NB4 (cell line): ENCODE results near the gene RIMS1.
"Not testable (repeated sequence)": the region's sequence is repeated elsewhere in the genome, so short reads cannot be mapped to it uniquely, and the experiment has no call there.

Experiments used
- DNase-seq: peaks from one replicate; pipeline ENCODE4 v3.0.0; 2010; ENCODE audit warnings: low read depth
- H3K4me3 ChIP-seq: one replicate; pipeline ENCODE4 v1.5.1; 2011; ENCODE audit warnings: mild to moderate bottlenecking, low read depth, low read length, moderate library complexity
- CTCF ChIP-seq: IDR thresholded peaks from one replicate; pipeline ENCODE4 v1.5.1; 2012; ENCODE audit warnings: low read depth, low read length
- MAX ChIP-seq: IDR thresholded peaks from 2 replicates; pipeline ENCODE4 v1.6.1; 2011; ENCODE audit warnings: low read depth, low read length
- MYC ChIP-seq: IDR thresholded peaks from 2 replicates; pipeline ENCODE4 v1.6.1; 2011; ENCODE audit warnings: low read depth, low read length
- POLR2A ChIP-seq: IDR thresholded peaks from 2 replicates; pipeline ENCODE4 v1.6.1; 2011; ENCODE audit warnings: mild to moderate bottlenecking; ENCODE audit not compliant: insufficient read length; ENCODE audit errors: extremely low read depth

RIMS1 gene

GRCh38 chr6:71997341-71997740 is 111.0 kb downstream of the RIMS1 start:
- TF ChIP-seq POLR2A (no peak), MYC (no peak), MAX (no peak), CTCF (no peak)
- DNase-seq: no peak
- no peak overlapping the region for H3K4me3 ChIP-seq

- TF ChIP-seq MYC (no peak), MAX (no peak), CTCF (no peak), POLR2A (no peak)
- DNase-seq: no peak
- no peak overlapping the region for H3K4me3 ChIP-seq
Measured at GRCh38 chr6:72002415-72002814, 116.1 kb downstream of the RIMS1 start.

GRCh38 chr6:72006591-72006990 is 120.2 kb downstream of the RIMS1 start:
- DNase-seq, H3K4me3 ChIP-seq: not testable (repeated sequence)

GRCh38 chr6:72022830-72023229 is 136.5 kb downstream of the RIMS1 start:
- no peak for DNase-seq
- H3K4me3 ChIP-seq: no peak overlapping the region
- TF ChIP-seq MYC (no peak), MAX (no peak), POLR2A (no peak), CTCF (no peak)

GRCh38 chr6:72031471-72031870 is 145.1 kb downstream of the RIMS1 start:
- DNase-seq: no peak
- TF ChIP-seq MAX (no peak), POLR2A (no peak), MYC (no peak), CTCF (no peak)
- H3K4me3 ChIP-seq: no peak overlapping the region

GRCh38 chr6:72032086-72032485 is 145.7 kb downstream of the RIMS1 start:
- H3K4me3 ChIP-seq: no peak overlapping the region
- TF ChIP-seq MAX (no peak), MYC (no peak), CTCF (no peak), POLR2A (no peak)
- DNase-seq: no peak

- no peak overlapping the region for H3K4me3 ChIP-seq
- TF ChIP-seq POLR2A (no peak), MYC (no peak), CTCF (no peak), MAX (no peak)
- no peak for DNase-seq
Measured at GRCh38 chr6:72035486-72035885, 149.1 kb downstream of the RIMS1 start.
